ENCODE measurements around the gene AFDN. TPM values are rescaled to one million over a fixed set of nuclear protein-coding genes. Genes with fewer than 3 reads are reported as not detected.

The AFDN gene
- total and polyA plus RNA-seq, 2 donors = 15.3 to 16.7 TPM

GRCh38 chr6:167811040-167811439, 15.7 kb upstream of the AFDN start:
- H3K4me3 ChIP-seq (ENCODE audit: low read length in 2 of 2) = no peak overlapping the region
- no peaks in the 10 kb centered on the region for H3K36me3 ChIP-seq (ENCODE audit: control insufficient read depth in 2 of 2, insufficient read depth in 2 of 2, low read length in 1 of 2)
- H3K27ac ChIP-seq (ENCODE audit: low read depth in 1 of 2, low read length in 1 of 2) = no peak overlapping the region
- peaks cover 0 to 7% of the 10 kb centered on the region in 2 donors for H3K27me3 ChIP-seq (ENCODE audit: control insufficient read depth in 2 of 2, insufficient read depth in 1 of 2, low read length in 1 of 2)
- DNase-seq (ENCODE audit: low read depth in 6 of 9, low spot score in 9 of 9) = no peak
- no peaks in the 10 kb centered on the region for H3K9me3 ChIP-seq (ENCODE audit: control insufficient read depth in 2 of 2, insufficient read depth in 1 of 2, low read length in 1 of 2)
- WGBS = 92% methylated on average over 5 of the region's 5 CpGs
- no peaks in the 10 kb centered on the region for H3K4me1 ChIP-seq (ENCODE audit: control insufficient read depth in 2 of 2, insufficient read depth in 2 of 2, low read length in 2 of 2)

- WGBS = 93% methylated on average over 5 of the region's 5 CpGs
- Histone ChIP-seq H3K27ac (ENCODE audit: low read depth in 1 of 2, low read length in 1 of 2) (no peak overlapping the region), H3K27me3 (ENCODE audit: control insufficient read depth in 2 of 2, insufficient read depth in 1 of 2, low read length in 1 of 2) (peaks cover 0 to 7% of the 10 kb centered on the region in 2 donors), H3K36me3 (ENCODE audit: control insufficient read depth in 2 of 2, insufficient read depth in 2 of 2, low read length in 1 of 2) (no peaks in the 10 kb centered on the region), H3K4me1 (ENCODE audit: control insufficient read depth in 2 of 2, insufficient read depth in 2 of 2, low read length in 2 of 2) (no peaks in the 10 kb centered on the region), H3K4me3 (ENCODE audit: low read length in 2 of 2) (no peak overlapping the region), H3K9me3 (ENCODE audit: control insufficient read depth in 2 of 2, insufficient read depth in 1 of 2, low read length in 1 of 2) (no peaks in the 10 kb centered on the region)
- no peak for DNase-seq (ENCODE audit: low read depth in 6 of 9, low spot score in 9 of 9)
Observed at GRCh38 chr6:167811442-167812087, 15.1 kb upstream of the AFDN start.

- DNase-seq (ENCODE audit: low read depth in 6 of 9, low spot score in 9 of 9) = no peak
- Histone ChIP-seq H3K27me3 (ENCODE audit: control insufficient read depth in 2 of 2, insufficient read depth in 1 of 2, low read length in 1 of 2) (peaks cover 0 to 7% of the 10 kb centered on the region in 2 donors), H3K4me1 (ENCODE audit: control insufficient read depth in 2 of 2, insufficient read depth in 2 of 2, low read length in 2 of 2) (no peaks in the 10 kb centered on the region), H3K27ac (ENCODE audit: low read depth in 1 of 2, low read length in 1 of 2) (no peak overlapping the region), H3K9me3 (ENCODE audit: control insufficient read depth in 2 of 2, insufficient read depth in 1 of 2, low read length in 1 of 2) (no peaks in the 10 kb centered on the region), H3K36me3 (ENCODE audit: control insufficient read depth in 2 of 2, insufficient read depth in 2 of 2, low read length in 1 of 2) (no peaks in the 10 kb centered on the region), H3K4me3 (ENCODE audit: low read length in 2 of 2) (no peak overlapping the region)
- WGBS = 85% methylated on average over 2 of the region's 2 CpGs
Observed at GRCh38 chr6:167812088-167812487, 14.6 kb upstream of the AFDN start.

GRCh38 chr6:167815296-167815980, 11.3 kb upstream of the AFDN start:
- Histone ChIP-seq H3K4me1 (ENCODE audit: control insufficient read depth in 2 of 2, insufficient read depth in 2 of 2, low read length in 2 of 2) (no peaks in the 10 kb centered on the region), H3K4me3 (ENCODE audit: low read length in 2 of 2) (no peak overlapping the region), H3K27me3 (ENCODE audit: control insufficient read depth in 2 of 2, insufficient read depth in 1 of 2, low read length in 1 of 2) (peaks cover 2 to 14% of the 10 kb centered on the region in 2 donors), H3K9me3 (ENCODE audit: control insufficient read depth in 2 of 2, insufficient read depth in 1 of 2, low read length in 1 of 2) (no peaks in the 10 kb centered on the region), H3K27ac (ENCODE audit: low read depth in 1 of 2, low read length in 1 of 2) (no peak overlapping the region), H3K36me3 (ENCODE audit: control insufficient read depth in 2 of 2, insufficient read depth in 2 of 2, low read length in 1 of 2) (no peaks in the 10 kb centered on the region)
- WGBS = 89% methylated on average over 25 of the region's 25 CpGs
- DNase-seq (ENCODE audit: low read depth in 6 of 9, low spot score in 9 of 9) = no peak

- WGBS = 96% methylated on average over 4 of the region's 4 CpGs
- H3K4me3 ChIP-seq (ENCODE audit: low read length in 2 of 2) = no peak overlapping the region
- H3K27me3 ChIP-seq (ENCODE audit: control insufficient read depth in 2 of 2, insufficient read depth in 1 of 2, low read length in 1 of 2) = peaks cover 2 to 18% of the 10 kb centered on the region in 2 donors
- no peaks in the 10 kb centered on the region for H3K4me1 ChIP-seq (ENCODE audit: control insufficient read depth in 2 of 2, insufficient read depth in 2 of 2, low read length in 2 of 2)
- DNase-seq (ENCODE audit: low read depth in 6 of 9, low spot score in 9 of 9) = no peak
- no peaks in the 10 kb centered on the region for H3K9me3 ChIP-seq (ENCODE audit: control insufficient read depth in 2 of 2, insufficient read depth in 1 of 2, low read length in 1 of 2)
- H3K36me3 ChIP-seq (ENCODE audit: control insufficient read depth in 2 of 2, insufficient read depth in 2 of 2, low read length in 1 of 2) = no peaks in the 10 kb centered on the region
- no peak overlapping the region for H3K27ac ChIP-seq (ENCODE audit: low read depth in 1 of 2, low read length in 1 of 2)
Observed at GRCh38 chr6:167817016-167817415, 9.7 kb upstream of the AFDN start.

GRCh38 chr6:167817729-167818128, 9.0 kb upstream of the AFDN start:
- DNase-seq (ENCODE audit: low read depth in 6 of 9, low spot score in 9 of 9) = no peak
- no peak overlapping the region for H3K4me3 ChIP-seq (ENCODE audit: low read length in 2 of 2)
- no peaks in the 10 kb centered on the region for H3K9me3 ChIP-seq (ENCODE audit: control insufficient read depth in 2 of 2, insufficient read depth in 1 of 2, low read length in 1 of 2)
- H3K27me3 ChIP-seq (ENCODE audit: control insufficient read depth in 2 of 2, insufficient read depth in 1 of 2, low read length in 1 of 2) = peaks cover 2 to 18% of the 10 kb centered on the region in 2 donors
- no peak overlapping the region for H3K27ac ChIP-seq (ENCODE audit: low read depth in 1 of 2, low read length in 1 of 2)
- 68% methylated on average over 1 of the region's 1 CpG for WGBS
- no peaks in the 10 kb centered on the region for H3K4me1 ChIP-seq (ENCODE audit: control insufficient read depth in 2 of 2, insufficient read depth in 2 of 2, low read length in 2 of 2)
- H3K36me3 ChIP-seq (ENCODE audit: control insufficient read depth in 2 of 2, insufficient read depth in 2 of 2, low read length in 1 of 2) = no peaks in the 10 kb centered on the region

- no peak overlapping the region for H3K4me3 ChIP-seq (ENCODE audit: low read length in 2 of 2)
- no peaks in the 10 kb centered on the region for H3K36me3 ChIP-seq (ENCODE audit: control insufficient read depth in 2 of 2, insufficient read depth in 2 of 2, low read length in 1 of 2)
- H3K4me1 ChIP-seq (ENCODE audit: control insufficient read depth in 2 of 2, insufficient read depth in 2 of 2, low read length in 2 of 2) = no peaks in the 10 kb centered on the region
- H3K27me3 ChIP-seq (ENCODE audit: control insufficient read depth in 2 of 2, insufficient read depth in 1 of 2, low read length in 1 of 2) = peaks cover 4 to 24% of the 10 kb centered on the region in 2 donors
- H3K27ac ChIP-seq (ENCODE audit: low read depth in 1 of 2, low read length in 1 of 2) = no peak overlapping the region
- no peak for DNase-seq (ENCODE audit: low read depth in 6 of 9, low spot score in 9 of 9)
- 44% methylated on average over 11 of the region's 11 CpGs for WGBS
- no peaks in the 10 kb centered on the region for H3K9me3 ChIP-seq (ENCODE audit: control insufficient read depth in 2 of 2, insufficient read depth in 1 of 2, low read length in 1 of 2)
Observed at GRCh38 chr6:167819576-167819975, 7.1 kb upstream of the AFDN start.

GRCh38 chr6:167820681-167821080, 6.0 kb upstream of the AFDN start:
- Histone ChIP-seq H3K4me1 (ENCODE audit: control insufficient read depth in 2 of 2, insufficient read depth in 2 of 2, low read length in 2 of 2) (peaks cover 0 to 3% of the 10 kb centered on the region in 2 donors), H3K27ac (ENCODE audit: low read depth in 1 of 2, low read length in 1 of 2) (no peak overlapping the region), H3K27me3 (ENCODE audit: control insufficient read depth in 2 of 2, insufficient read depth in 1 of 2, low read length in 1 of 2) (peaks cover 12 to 32% of the 10 kb centered on the region in 2 donors), H3K9me3 (ENCODE audit: control insufficient read depth in 2 of 2, insufficient read depth in 1 of 2, low read length in 1 of 2) (peaks cover 0 to 2% of the 10 kb centered on the region in 2 donors), H3K4me3 (ENCODE audit: low read length in 2 of 2) (no peak overlapping the region), H3K36me3 (ENCODE audit: control insufficient read depth in 2 of 2, insufficient read depth in 2 of 2, low read length in 1 of 2) (no peaks in the 10 kb centered on the region)
- 97% methylated on average over 7 of the region's 7 CpGs for WGBS
- no peak for DNase-seq (ENCODE audit: low read depth in 6 of 9, low spot score in 9 of 9)

GRCh38 chr6:167824591-167825331, 1.9 kb upstream of the AFDN start:
- Histone ChIP-seq H3K27me3 (ENCODE audit: control insufficient read depth in 2 of 2, insufficient read depth in 1 of 2, low read length in 1 of 2) (peaks cover 27 to 55% of the 10 kb centered on the region in 2 donors), H3K4me1 (ENCODE audit: control insufficient read depth in 2 of 2, insufficient read depth in 2 of 2, low read length in 2 of 2) (peaks cover 6 to 11% of the 10 kb centered on the region in 2 donors), H3K36me3 (ENCODE audit: control insufficient read depth in 2 of 2, insufficient read depth in 2 of 2, low read length in 1 of 2) (no peaks in the 10 kb centered on the region), H3K9me3 (ENCODE audit: control insufficient read depth in 2 of 2, insufficient read depth in 1 of 2, low read length in 1 of 2) (peaks cover 2 to 10% of the 10 kb centered on the region in 2 donors), H3K4me3 (ENCODE audit: low read length in 2 of 2) (no peak overlapping the region), H3K27ac (ENCODE audit: low read depth in 1 of 2, low read length in 1 of 2) (no peak overlapping the region)
- 70% methylated on average over 19 of the region's 19 CpGs for WGBS
- no peak for DNase-seq (ENCODE audit: low read depth in 6 of 9, low spot score in 9 of 9)

Measured in thymus (tissue), 11 donors.